Adipocyte (in vitro differentiated cells): Measurements from ENCODE around the gene TRPM3.

ENCODE experiments used
- DNase-seq: peaks from one replicate; pipeline ENCODE4 v3.0.0-alpha.2; 2015; ENCODE audit warnings: low read depth
- H3K27me3 ChIP-seq: replicated peaks from 2 replicates; pipeline ENCODE4 v1.7.0; 2013; ENCODE audit warnings: mild to moderate bottlenecking, low read length, moderate library complexity; ENCODE audit not compliant: control insufficient read depth, insufficient read depth
- H3K36me3 ChIP-seq: 2 replicates; pipeline ENCODE4 v1.7.0; 2013; ENCODE audit warnings: low read length, mild to moderate bottlenecking, moderate library complexity; ENCODE audit not compliant: control insufficient read depth, insufficient read depth, severe bottlenecking
- H3K4me1 ChIP-seq: 2 replicates; pipeline ENCODE4 v1.7.0; 2013; ENCODE audit warnings: mild to moderate bottlenecking, low read length, moderate library complexity; ENCODE audit not compliant: control insufficient read depth, insufficient read depth
- H3K4me3 ChIP-seq: 2 replicates; pipeline ENCODE4 v1.7.0; 2013; ENCODE audit warnings: mild to moderate bottlenecking, low read length, moderate library complexity
- H3K9ac ChIP-seq: 2 replicates; pipeline ENCODE4 v1.7.0; 2013; ENCODE audit warnings: mild to moderate bottlenecking, low read length, moderate library complexity
- H3K9me3 ChIP-seq: 2 replicates; pipeline ENCODE4 v1.7.0; 2013; ENCODE audit warnings: mild to moderate bottlenecking, low read length, moderate library complexity; ENCODE audit not compliant: control insufficient read depth

Gene TRPM3

GRCh38 chr9:70607329-70607728 is 514.1 kb downstream of the TRPM3 start:
- H3K4me3 ChIP-seq, result no peak overlapping the region

GRCh38 chr9:70603020-70603411 is 518.4 kb downstream of the TRPM3 start:
- H3K9me3 ChIP-seq, result no peaks in the 10 kb centered on the region
- H3K27me3 ChIP-seq, result no peaks in the 10 kb centered on the region
- no peaks in the 10 kb centered on the region for H3K36me3 ChIP-seq

More at GRCh38 chr9:70607329-70607728, 514.1 kb downstream of the TRPM3 start:
- Histone ChIP-seq H3K9me3 (no peaks in the 10 kb centered on the region), H3K36me3 (no peaks in the 10 kb centered on the region), H3K4me1 (peaks cover 14% of the 10 kb centered on the region), H3K27me3 (no peaks in the 10 kb centered on the region), H3K9ac (no peak overlapping the region)
- DNase-seq, result no peak

GRCh38 chr9:70602321-70603019 is 519.0 kb downstream of the TRPM3 start:
- Histone ChIP-seq H3K4me1 (peaks cover 25% of the 10 kb centered on the region), H3K4me3 (peak overlapping the region; percentile 66), H3K9me3 (no peaks in the 10 kb centered on the region), H3K36me3 (no peaks in the 10 kb centered on the region), H3K9ac (peak overlapping the region; percentile 87), H3K27me3 (no peaks in the 10 kb centered on the region)
- DNase-seq, result peak; percentile 93

More at GRCh38 chr9:70603020-70603411, 518.4 kb downstream of the TRPM3 start:
- H3K9ac ChIP-seq, result peak overlapping the region; percentile 87
- peaks cover 25% of the 10 kb centered on the region for H3K4me1 ChIP-seq
- no peak for DNase-seq
- H3K4me3 ChIP-seq, result no peak overlapping the region

GRCh38 chr9:70601000-70601951 is 520.1 kb downstream of the TRPM3 start:
- Histone ChIP-seq H3K36me3 (no peaks in the 10 kb centered on the region), H3K27me3 (no peaks in the 10 kb centered on the region), H3K4me3 (peak overlapping the region; percentile 66), H3K9me3 (no peaks in the 10 kb centered on the region), H3K4me1 (peaks cover 25% of the 10 kb centered on the region), H3K9ac (peak overlapping the region; percentile 87)
- DNase-seq, result peak; percentile 98

GRCh38 chr9:70600506-70600905 is 520.9 kb downstream of the TRPM3 start:
- DNase-seq, result peak; percentile 72
- no peaks in the 10 kb centered on the region for H3K36me3 ChIP-seq
- peak overlapping the region; percentile 66 for H3K4me3 ChIP-seq
- H3K4me1 ChIP-seq, result peaks cover 28% of the 10 kb centered on the region
- peak overlapping the region; percentile 87 for H3K9ac ChIP-seq
- no peaks in the 10 kb centered on the region for H3K9me3 ChIP-seq
- no peaks in the 10 kb centered on the region for H3K27me3 ChIP-seq

- no peak for DNase-seq
- no peaks in the 10 kb centered on the region for H3K36me3 ChIP-seq
- H3K9ac ChIP-seq, result no peak overlapping the region
- H3K4me3 ChIP-seq, result no peak overlapping the region
- H3K27me3 ChIP-seq, result no peaks in the 10 kb centered on the region
- H3K9me3 ChIP-seq, result no peaks in the 10 kb centered on the region
- H3K4me1 ChIP-seq, result peaks cover 44% of the 10 kb centered on the region
Measured at GRCh38 chr9:70597886-70598285, 523.5 kb downstream of the TRPM3 start.

GRCh38 chr9:70595211-70595610 is 526.2 kb downstream of the TRPM3 start:
- DNase-seq, result no peak
- Histone ChIP-seq H3K4me3 (no peak overlapping the region), H3K4me1 (peaks cover 35% of the 10 kb centered on the region), H3K9me3 (no peaks in the 10 kb centered on the region), H3K27me3 (no peaks in the 10 kb centered on the region), H3K36me3 (no peaks in the 10 kb centered on the region), H3K9ac (no peak overlapping the region)

- Histone ChIP-seq H3K4me3 (no peak overlapping the region), H3K9me3 (no peaks in the 10 kb centered on the region), H3K9ac (no peak overlapping the region), H3K4me1 (peaks cover 38% of the 10 kb centered on the region), H3K27me3 (no peaks in the 10 kb centered on the region), H3K36me3 (no peaks in the 10 kb centered on the region)
- peak; percentile 59 for DNase-seq
Measured at GRCh38 chr9:70594386-70594944, 527.0 kb downstream of the TRPM3 start.

GRCh38 chr9:70593241-70593640 is 528.2 kb downstream of the TRPM3 start:
- no peak overlapping the region for H3K4me3 ChIP-seq
- peak; percentile 49 for DNase-seq
- no peaks in the 10 kb centered on the region for H3K9me3 ChIP-seq
- H3K36me3 ChIP-seq, result no peaks in the 10 kb centered on the region
- H3K27me3 ChIP-seq, result no peaks in the 10 kb centered on the region
- no peak overlapping the region for H3K9ac ChIP-seq
- peaks cover 50% of the 10 kb centered on the region for H3K4me1 ChIP-seq

GRCh38 chr9:70590315-70590677 is 531.1 kb downstream of the TRPM3 start:
- H3K27me3 ChIP-seq, result no peaks in the 10 kb centered on the region
- no peaks in the 10 kb centered on the region for H3K9me3 ChIP-seq
- H3K9ac ChIP-seq, result peak overlapping the region; percentile 79
- H3K4me3 ChIP-seq, result peak overlapping the region; percentile 59
- DNase-seq, result peak; percentile 91
- peaks cover 71% of the 10 kb centered on the region for H3K4me1 ChIP-seq
- H3K36me3 ChIP-seq, result no peaks in the 10 kb centered on the region
